Mesenteric fat pad (tissue), 1 donor: ENCODE measurements around the gene CAMK2B. TPM values are rescaled to one million over a fixed set of nuclear protein-coding genes. Genes with fewer than 3 reads are reported as not detected.
A peak's percentile ranks its signal among the peaks of the same experiment; 100 is the strongest.

Source experiments
- DNase-seq: peaks from one replicate; pipeline ENCODE4 v3.0.0-alpha.2; 2020; ENCODE audit warnings: low spot score
- total RNA-seq: library from RNA; stranded (reverse); fragmentation: NEBNext Ultra II Directional; extraction: Animal tissue kit (Norgen Biotek cat#: 25700); gene quantifications from one replicate; pipeline ENCODE4 v1.2.1, GENCODE V29; 2021
- donor health status: DM: yes; HTN: yes; CAD: no.

Gene CAMK2B
- total RNA-seq, 1 donor from 2014 or later = 1.2 TPM

DNA sequence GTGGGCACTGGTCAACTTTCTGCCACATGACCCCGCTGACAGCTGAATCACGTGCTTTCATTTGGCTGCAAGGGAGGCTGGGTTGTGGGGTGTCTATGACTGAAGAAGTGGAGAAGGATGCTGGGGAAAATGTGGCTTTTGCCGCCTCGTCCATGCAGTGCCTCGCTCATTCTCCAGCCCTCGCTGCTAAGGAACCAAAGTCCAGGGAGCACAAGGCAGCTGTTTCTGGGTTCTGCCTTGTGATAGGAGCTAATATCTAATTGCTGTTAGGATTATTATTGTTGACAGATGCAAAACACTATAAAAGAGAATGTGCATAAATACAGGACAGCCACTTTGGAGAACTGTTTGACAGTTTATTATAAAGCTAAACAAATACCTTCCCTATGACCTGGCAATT, 4.9 kb upstream of the CAMK2B start:
- DNase-seq = no peak

DNA sequence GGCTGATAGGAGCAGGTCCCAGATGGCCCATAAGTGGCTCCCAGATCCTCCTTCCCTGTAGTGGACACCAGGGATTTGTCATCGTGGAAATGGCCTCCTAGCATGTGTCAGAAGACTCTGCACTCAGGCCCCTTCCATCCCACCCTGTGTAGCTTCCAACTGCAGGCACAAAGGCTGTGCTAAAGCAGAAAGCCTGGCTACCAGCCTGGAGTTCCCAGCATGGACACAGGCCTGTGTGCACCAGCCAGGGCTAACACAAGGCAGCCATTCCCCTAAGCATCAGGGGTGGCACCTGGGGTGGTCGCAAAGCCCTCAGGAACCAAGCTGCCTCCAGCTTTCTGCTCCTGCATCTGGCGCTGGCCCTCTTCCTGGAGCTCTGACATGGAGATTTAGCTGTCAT, 4.5 kb upstream of the CAMK2B start:
- no peak for DNase-seq

DNA sequence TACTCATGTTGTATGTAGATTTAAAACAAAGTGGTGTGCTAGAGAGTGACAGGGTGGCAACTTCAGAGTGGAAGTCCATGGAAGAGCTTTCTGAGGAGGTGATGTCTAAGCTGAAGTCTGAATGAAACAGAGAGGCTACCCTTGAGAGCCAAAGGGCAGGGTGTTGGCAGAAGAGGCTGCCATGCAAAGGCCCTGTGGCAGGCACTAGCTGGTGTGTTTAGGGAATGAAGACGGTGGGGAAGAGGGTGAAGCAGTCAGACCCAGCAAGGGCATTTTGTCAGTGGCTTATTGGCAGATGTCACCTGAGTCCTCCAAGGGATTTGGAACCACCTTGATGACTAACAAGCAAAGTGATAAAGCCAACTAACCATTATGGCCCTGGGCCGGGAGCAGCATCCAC, 3.7 kb upstream of the CAMK2B start:
- no peak for DNase-seq

DNA sequence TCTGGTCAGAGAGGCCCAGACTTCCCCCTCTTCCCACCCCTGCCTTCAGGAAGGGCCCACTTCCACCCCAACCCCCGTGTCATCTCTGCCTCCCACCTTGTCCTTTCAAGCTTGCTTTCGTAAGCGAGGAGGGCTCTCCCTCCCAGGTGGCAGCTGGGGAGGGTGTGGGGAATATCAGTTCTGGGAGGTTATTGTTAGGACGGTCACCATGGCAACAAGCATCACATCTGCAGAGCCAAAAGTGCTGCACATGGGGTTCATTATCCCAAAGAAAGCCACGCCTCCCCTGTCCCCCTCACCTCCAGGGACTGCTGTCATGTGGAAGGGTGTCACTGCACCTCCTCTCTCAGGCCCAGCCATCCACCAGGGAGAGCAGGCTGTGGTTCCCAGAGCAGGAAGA, 2.6 kb upstream of the CAMK2B start:
- no peak for DNase-seq

DNA sequence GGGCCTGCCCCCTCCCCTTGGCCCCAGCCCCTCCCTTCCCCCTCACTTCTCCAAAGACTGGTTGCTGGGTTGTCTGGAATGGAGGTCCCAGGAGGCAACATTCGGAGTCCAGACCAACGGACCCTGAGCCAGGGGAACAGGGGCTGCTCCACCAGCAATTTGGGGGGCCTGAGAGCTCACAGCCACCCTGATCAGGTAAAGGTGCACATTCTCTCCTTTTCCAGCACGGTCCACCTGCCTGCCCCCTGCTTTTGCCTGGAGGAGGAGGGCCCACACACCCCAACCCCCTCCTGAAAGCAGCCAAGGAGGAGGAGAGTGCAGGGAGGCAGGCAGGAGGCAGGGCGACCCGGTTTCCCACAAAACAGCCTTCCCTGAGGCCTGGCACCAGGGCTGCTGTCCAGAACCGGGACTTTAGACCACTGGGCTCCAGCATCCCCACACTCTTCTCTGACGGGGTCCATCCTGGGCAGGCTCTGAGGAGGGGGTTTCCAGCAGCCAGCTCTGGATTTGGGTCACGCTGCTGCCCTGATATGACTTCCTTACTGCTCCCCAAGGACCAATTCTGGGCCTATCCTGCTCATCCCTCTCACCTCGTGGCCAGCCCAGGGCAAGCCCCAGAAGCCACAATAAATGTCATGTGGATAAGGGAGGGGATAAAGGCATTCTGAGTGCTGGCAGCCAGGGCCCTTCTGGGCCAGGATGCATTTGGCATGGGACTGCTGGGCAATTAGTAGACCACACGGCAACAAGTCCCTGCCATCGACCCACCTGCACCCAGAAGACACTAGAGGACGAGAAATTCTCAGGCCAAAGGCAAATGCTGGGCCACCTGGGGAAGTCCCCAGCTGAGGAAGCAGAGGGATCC, 1.1 kb upstream of the CAMK2B start:
- no peak for DNase-seq

DNA sequence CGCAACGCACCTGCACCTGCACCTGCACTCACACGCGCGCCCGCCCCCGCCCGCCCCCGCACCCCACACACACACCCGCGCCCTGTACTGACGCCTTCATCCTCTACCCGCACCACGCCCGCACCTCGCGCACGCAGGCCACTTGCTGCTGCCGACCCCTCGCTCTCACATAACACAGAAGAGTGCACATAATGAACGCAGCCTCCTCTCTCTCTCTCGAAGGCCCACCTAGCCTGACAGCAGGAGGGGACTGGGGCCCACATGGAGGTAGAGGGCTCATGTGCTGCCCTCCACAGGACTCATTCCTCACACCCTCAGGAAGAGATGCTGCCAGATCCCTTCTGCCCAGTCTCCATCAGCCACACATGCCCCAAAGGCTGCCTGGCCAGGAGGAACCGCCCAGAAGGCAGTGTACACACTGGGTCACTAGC, 432 bp upstream of the CAMK2B start:
- no peak for DNase-seq

DNA sequence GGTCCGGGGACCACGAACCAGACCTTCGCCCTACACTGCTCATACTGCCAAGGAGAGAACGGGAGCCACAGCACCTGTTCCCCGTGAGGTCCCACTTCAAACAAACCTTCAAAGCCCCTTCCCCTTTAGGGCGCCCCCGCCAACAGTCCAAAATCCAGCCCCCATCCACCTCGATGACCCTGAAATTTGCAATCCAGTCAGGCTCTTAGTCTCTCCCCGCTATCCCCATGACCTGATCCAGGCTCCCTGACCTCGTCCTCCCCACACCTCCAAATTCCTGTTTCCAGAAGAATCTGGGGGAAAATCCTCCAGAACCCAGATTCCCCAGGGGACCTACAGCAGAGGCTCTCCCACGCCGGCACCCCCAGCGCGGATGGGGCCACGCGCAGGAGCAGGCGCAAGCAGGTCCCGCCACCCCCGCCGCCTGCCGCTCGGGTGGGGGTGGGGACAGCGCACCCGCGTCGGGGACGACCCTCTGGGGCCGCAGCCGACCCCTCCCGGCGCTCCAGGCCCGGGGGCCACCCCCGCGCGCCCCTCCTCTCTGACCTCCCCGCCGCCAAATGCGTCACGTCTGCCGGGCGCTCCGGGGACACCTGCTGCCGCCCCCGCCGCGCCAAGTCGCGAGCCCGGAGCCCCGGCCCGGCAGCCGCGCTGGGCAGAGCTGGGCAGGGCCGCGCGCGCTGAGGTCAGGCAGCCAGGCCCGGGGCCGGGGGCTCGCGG, 753 bp downstream of the CAMK2B start:
- DNase-seq = peak; percentile 76

DNA sequence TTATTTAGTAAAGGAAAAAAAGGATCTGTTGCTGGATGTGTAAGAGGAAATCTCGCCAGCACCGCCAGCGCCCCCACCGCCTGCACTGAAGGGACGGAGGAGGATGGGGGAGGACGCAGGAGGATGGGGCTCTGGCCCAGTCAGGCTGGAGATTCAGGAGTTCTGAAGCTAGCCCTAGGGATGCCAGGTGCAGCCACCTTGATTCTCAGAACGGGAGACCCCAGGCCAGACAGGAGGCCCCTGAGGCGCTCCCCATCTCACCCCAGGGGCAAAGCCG, 1.3 kb downstream of the CAMK2B start:
- no peak for DNase-seq

DNA sequence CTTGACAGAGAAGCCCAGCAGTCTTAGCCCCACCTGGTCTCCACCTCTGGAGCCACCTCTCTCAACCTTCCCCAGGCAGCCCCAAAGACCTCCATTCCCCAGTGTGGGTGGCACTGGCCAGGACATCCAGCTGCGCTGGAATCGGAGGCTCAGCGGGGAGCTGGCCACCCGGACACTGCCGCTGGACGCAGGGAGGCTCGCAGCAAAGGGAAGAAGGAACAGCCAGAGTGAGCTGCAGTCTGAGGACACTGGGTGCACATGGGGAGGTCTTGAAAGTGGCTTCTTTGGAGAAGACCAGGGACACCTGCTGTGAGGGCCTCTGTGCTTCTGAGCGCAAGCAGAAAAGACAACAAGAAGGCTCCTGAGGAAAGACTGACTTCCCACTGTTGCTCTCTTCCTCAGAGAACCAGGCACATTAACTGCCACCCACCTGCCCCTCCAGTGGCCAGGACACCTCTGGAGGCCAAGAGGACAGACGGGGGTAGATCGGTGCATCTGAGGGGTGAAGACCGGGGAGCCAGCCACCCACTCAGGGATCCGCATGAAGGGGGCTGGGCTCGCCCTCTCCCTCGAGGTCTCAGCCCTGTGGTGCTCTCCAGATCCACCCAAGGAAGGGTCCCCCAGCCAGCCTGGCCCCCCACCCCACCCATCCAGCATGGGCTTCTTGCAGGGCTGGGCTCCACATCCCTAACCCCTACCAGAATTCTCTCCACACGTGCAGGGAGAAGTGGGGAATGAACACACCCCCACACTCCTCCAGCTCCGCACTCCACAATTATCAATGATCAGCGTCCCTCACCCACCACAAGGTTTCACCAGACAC, 1.8 kb downstream of the CAMK2B start:
- DNase-seq = no peak

DNA sequence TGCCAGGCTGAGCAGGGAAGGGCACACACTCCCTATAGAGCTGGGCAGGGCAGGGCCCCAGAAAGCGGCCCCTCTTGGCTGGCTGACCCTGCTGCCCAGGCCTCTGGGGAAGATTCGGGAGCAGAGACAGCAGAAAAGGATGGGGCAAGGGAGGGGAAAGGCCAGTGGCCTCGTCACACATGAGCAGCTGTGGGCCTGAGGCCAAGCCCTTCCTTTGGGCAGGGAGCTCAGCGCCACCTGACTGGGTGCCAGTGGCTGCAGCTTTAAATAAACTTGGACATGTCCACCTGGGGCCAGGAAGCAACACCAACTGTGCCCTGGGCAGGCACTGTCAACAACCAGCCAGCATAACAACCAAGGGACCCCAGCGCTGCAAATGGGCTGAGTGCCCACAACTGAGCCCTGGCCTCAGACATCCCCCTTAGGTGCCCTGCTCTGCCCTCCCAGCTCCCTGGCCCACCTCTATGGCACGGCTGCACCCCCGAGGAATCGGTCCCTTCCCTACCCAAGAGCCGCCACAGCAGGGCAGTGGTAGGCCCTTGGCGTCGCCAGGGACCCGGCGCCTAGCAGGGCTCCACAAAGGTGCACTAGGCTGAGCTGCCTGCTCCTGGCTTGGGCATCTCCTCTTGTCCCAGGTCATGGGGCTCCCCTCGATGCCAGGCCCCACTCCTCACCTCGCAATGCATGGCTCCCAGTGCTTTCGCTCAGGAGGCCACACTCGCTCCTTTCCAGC, 2.6 kb downstream of the CAMK2B start:
- DNase-seq = no peak

DNA sequence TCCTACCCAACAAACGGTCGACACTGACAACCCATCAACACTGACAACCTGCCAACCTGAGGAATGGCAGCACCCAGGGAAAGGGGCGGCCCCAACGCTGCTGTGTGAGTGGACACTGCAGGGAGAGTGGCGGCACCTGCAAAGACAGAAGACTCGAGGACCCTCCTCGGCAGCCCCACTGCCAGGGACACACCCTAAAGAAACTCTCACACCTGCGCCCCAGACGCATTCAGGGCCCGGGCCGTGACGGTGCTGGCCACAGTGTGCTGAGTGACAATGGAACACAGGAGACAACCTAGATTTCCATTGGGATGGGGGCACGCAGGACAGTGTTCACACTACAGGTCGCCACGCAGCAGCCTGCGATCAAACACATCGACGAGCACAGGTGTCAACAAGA, 3.6 kb downstream of the CAMK2B start:
- DNase-seq = peak; percentile 88

DNA sequence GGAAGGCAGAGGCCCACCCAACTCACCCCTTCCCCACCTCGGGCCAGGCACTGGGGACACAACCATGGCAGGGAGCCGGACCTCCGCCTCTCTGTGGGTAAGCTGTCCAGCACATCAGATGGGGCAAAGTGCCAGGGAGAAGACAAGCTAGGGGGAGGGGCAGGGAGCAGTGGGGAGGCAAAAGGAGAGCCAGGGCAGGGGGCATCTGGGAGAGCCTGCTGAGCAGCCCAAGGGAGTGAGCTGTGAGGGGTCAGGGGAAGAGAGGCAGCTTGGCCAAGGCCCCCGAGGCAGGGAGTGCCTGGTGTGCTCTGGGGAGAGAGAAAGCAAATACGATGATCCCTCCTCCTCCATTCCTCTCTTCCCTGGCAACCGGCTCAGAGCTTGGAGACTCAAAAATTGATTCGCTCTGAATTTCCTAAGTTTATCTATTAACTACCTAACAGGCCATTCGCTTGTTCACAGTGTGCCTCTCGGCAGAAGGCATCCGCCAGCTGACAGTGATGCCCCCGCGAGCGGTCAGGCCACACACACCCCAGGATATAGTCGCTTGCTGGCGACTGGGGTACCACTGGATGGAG, 4.5 kb downstream of the CAMK2B start:
- peak; percentile 49 for DNase-seq

DNA sequence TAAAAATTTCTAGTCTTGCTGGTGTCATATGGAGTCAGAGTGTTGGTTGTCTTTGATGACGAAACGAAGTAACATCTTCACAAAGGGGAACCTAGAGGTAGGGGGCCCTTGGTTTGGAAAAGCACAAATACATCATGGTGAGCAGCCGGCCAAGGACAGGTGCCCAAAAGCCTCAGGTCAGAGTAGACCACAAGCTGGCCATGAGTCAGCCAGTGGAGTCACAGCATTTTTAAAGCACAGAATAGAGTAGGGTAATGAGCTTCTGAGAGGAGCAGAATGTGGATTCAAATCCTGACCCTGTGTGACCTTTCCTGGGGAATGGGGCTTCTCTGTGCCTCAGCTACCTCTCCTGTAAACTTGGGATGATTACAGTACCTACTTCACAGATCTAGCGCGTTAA, 5.3 kb downstream of the CAMK2B start:
- peak; percentile 30 for DNase-seq

DNA sequence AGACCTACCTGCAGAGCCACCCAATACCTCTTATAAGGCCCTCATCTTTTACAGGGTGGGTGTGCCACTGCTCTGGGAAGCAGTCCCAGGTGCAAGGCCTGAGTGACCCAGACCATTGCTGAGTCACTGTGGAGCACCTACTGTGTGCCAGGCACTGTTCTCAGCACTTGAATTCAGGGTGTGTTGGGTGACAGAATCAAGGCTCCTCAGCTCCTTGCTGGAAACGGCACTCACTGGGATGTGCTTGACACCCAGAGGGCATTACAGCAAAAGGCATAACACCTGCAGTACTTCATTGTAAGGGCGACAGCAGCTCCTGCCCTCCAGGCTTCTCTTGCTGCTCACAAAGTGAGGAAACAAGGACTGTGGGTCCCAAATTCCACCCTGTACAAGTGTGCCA, 7.1 kb downstream of the CAMK2B start:
- peak; percentile 35 for DNase-seq

DNA sequence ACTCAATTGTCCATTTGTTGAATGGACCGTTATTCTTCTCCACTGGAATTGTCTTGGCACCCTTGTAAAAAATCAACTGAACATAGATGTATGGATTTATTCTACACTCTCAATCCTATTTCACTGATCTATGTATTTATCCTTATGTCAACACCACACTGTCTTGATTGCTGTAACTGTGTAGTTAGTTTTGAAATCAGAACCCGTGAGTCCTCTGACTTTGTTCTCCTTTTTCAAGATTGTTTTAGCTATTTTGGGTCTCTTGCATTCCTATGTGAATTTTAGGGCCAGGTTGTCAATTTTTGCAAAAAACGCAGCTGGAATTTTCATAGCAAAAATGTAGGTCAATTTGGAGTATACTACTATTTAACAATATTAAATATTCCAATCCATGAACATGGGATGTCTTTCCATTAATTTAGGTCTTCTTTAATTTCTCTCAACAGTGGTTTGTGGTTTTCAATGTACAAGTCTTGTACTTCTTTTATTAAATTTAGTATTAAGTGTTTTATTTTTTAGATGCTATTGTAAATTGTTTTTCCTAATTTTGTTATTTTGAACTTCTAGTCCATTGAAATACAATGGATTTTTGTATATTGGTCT, 10.0 kb downstream of the CAMK2B start:
- no peak for DNase-seq

DNA sequence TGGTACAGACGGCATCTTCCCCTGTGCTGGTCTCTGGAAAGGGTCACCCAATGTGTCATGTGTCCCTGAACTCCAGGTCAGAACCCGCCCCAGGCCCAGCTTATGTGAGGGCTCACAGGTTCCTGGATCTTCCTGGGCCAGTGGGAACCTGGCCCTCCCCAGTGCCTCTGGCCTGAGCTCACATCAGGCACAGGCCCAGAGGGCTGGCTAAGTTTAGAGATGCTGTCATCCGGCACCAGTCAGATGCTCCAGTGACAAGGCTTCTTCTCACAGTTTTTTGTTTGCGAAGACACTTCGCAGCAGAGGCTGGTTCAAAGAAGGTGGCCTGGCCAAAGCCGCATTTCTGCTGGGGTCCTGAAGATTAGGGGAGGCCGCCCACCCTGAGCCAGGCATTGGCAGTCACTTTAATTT, 11.8 kb downstream of the CAMK2B start:
- DNase-seq = peak; percentile 41

DNA sequence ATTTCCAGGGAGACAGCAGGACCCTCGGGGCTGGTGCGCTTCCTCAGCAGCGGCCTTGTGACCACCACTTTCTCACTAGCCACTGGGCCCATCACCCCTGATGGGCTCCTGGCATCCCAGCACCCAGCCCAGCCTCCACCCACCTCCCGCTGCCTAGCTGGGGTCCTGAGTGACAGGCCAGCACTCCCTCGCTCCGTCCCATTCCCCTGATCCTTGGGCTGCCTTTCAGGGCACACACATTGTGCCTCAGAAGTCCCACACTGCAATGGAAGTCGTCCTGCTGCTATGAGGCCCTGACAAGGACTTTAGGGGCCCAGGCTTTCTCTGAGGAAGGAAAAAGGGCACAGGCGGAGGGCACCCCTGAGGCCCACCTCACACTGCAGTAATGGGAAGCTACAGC, 12.4 kb downstream of the CAMK2B start:
- peak; percentile 67 for DNase-seq

DNA sequence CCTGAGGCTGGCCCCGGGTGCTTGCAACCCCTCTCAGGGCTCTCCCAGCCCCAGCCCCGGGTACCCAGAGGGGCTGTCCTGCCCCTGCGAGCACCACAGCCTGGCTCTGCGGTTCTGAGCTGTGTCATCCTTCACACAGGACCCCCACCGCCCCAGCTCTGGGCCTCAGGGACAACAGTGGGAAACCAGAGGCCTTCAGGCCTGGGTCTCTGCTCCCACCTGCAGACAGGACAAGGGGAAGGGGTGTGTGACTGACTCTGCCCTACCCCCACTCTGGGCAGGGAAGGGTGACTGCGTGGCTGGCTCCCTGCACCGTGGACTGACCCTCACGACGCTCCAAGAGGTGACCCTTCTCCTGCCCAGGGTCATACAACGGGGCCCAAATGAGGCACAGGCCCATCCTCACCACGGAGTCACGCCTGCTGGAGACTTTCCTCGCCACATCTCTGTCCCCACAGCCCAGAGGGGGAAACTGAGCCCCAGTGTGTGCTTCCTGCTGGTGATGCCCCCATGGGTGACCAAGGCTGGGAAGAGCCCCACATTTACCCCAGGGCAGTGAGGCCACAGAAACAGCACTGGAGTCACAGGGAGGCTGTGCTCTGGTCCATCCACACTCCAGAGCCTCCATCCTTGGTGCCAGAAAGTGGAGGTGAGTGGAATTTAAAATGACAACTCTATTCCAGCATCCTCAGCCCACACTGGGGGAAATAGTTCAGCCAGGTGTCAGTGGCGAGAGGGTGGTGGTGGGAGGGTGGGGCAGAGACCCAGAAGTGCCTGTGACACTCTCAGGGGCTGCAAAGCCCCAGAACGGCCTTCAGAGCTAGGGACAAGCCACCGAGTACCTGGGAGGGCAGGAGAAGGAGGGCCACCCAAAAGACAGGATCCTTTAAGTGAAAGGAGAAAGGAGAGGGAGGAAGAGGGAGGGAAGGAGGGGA, 13.6 kb downstream of the CAMK2B start:
- DNase-seq = peak; percentile 82

DNA sequence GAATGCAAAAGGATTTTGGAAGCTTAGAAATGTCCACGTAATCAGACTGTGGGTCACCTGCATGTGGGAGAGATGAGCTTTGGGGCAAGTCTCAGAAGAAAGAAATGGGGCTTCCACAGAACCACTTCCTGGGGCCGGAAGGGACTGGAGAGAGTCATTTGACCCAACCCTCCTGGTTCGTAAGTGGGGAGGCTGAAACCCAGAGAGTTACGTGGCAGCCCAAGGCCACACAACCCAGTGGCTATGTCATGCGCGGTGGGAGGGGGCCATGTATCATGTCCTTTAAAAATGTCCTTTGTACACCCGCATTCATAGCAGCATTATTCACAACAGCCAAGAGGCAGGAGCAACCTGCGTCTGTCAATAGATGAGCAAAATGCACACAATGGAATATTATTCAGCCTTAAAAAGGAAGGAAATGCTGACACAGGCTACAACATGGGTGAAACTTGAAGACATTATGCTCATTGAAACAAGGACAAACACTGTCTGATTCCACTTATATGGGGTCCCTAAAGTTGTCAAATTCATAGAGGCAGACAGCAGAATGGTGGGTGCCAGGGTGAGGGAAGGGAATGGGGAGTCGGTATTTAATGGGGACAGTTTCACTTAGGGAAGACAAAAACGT, 15.1 kb downstream of the CAMK2B start:
- peak; percentile 47 for DNase-seq
